Measurements from ENCODE around the gene C5orf63.

DNA sequence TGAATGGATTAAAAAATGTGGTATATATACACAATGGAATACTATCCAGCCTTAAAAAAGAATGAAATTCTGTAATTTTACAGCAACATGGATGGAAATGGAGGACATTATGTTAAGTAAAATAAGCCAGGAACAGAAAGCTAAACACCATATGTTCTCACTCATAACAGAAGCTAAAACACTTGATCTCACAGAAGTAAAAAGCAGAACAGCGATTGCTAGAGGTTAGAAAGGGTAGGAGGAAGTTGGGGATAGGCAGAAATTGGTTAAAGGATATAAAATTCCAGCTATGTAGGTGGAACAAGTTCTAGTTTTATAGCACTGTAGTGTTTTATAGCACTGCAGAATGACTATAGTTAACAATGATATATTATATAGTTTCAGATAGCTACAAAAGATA lies 58.7 kb downstream of the C5orf63 start:
- TF ChIP-seq ZNF778 (CRISPR knock-in tag; IDR thresholded peaks at IDR 0.05) (no peak), FOXK2 (conservative IDR thresholded peaks at IDR 0.05 in 1 of 2, IDR thresholded peaks at IDR 0.05 in 1 of 2; ENCODE audit: low read depth in 2 of 2) (no peak), SPI1 (IDR thresholded peaks at IDR 0.05; ENCODE audit: borderline replicate concordance, low read depth, low read length) (peak; percentile 59; the same call in 1 of the 2 replicates), CBX2 (IDR thresholded peaks at IDR 0.05; ENCODE audit: insufficient read depth, low read length, poor library complexity, severe bottlenecking) (no peak), HMG20A (CRISPR knock-in tag; conservative IDR thresholded peaks at IDR 0.05) (no peak)
